UCSD-AML1 (cell line): ENCODE results near the gene TADA1.
"Not testable (repeated sequence)": the region's sequence is repeated elsewhere in the genome, so short reads cannot be mapped to it uniquely, and the experiment has no call there.

ENCODE experiments used
- DNase-seq: peaks from one replicate; lab custom pipeline; 2025; ENCODE audit not compliant: unreplicated experiment; lab: John Stamatoyannopoulos, UW

The TADA1 gene

GRCh38 chr1:166895766-166896165 lies 19.7 kb upstream of the TADA1 start:
- no peak for DNase-seq

DNA sequence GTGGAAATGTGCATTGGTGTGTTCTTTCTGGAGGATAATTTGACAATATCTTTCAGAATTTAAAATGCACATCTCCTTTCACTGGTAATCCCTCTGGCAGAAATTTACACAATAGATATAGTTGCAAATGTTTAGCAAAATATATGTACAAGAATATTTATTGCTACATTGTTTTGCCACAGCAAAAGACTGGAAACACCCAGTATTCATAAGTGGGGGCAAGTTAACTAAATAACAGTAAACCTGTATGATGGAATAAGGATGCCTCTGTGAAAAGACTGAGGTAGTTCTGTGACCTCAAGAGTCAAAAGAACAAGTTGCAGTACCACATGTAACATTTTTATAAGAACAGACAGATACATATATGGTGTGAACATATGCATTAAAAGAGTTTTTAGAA lies 13.7 kb upstream of the TADA1 start:
- no peak for DNase-seq

- DNase-seq, result no peak
These were observed 12.5 kb upstream of the TADA1 start for GRCh38 chr1:166888373-166889111.

- DNase-seq, result no peak
These were observed 8.9 kb upstream of the TADA1 start for GRCh38 chr1:166884971-166885370.

DNA sequence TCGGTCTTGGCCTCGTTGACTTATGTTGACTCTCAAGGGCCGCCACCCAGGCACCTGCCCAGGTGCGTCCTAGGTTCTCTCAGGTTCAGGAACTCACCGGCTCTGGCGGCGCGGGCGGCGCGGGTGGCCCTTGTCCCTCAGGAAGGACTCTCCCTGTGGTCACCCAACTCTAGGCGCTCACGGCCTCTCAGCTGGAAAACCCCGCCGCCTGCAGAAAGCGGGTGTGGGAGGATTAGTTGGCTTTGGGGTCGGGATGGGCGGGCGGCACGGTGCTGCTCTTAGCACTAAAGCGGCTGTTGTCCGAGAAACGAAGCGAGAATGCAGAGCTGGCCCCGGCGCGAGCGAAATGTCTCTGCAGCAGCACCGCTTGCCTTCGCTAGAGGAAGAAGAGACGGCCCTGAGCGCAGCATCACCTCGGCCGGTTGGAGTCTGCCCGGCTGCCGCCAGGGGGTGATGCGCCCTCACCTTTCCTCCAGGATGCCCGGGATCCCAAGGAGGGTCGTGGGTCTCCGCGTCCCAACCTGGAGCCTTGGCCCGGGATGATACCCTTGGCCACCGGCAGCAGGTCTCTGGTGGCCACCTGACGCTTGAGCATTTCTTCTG lies 8.1 kb upstream of the TADA1 start:
- DNase-seq, result no peak

- no peak for DNase-seq
These were observed 6.8 kb upstream of the TADA1 start for GRCh38 chr1:166882893-166883292.

GRCh38 chr1:166878173-166878917 lies 2.3 kb upstream of the TADA1 start:
- DNase-seq, result not testable (repeated sequence)

DNA sequence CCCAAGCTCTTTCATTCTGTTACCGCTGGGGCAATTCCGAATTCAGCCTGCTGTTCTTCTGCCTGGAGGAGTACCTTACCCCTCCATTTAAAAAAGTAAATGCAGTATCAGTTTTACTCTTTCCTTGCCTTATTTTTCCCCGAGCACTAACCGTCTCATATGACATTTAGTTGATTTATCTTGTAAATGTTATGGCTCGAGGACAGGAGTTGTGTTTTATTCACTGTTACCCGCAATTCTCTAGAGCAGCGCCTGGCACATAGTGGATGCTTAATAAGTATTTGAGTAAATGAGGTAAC lies 425 bp upstream of the TADA1 start:
- no peak for DNase-seq

- DNase-seq, result no peak
These were observed 746 bp downstream of the TADA1 start for GRCh38 chr1:166875302-166875733.

DNA sequence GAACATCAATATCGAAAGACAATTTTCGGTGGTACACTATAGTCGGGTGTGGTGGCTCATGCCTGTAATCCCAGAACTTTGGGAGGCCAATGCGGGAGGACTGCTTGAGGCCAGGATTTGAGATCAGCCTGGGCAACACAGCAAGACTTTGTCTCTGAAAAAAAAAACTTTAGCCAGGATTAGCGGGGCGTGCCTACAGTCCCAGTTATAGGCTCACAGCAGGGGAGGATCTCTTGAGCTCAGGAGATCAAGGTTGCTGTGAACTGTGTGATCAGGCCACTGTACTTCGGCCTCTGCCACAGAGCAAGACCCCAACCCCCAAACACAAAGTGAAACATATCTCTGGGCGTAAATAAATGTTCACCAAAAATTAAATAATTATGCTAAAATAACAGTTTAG lies 1.6 kb downstream of the TADA1 start:
- no peak for DNase-seq

DNA sequence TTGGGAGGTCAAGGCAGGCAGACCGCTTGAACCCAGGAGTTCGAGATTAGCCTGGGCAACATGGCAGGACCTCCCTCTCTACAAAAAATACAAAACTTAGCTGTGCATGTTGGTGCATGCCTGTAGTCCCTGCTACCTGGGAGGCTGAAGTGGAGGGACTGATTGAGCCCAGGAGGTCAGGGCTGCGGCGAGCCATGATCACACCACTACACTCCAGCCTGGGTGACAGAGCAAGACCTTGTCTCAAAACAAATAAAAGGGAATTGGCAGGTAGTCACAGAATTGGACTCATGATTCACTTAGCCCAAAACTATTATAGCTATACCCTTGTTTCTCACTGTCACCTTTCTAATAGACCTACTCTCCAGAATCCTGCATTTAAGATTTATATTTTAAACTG lies 5.5 kb downstream of the TADA1 start:
- DNase-seq, result no peak

GRCh38 chr1:166869318-166870099 lies 6.6 kb downstream of the TADA1 start:
- no peak for DNase-seq

GRCh38 chr1:166868639-166869038 lies 7.4 kb downstream of the TADA1 start:
- DNase-seq, result no peak

GRCh38 chr1:166865926-166866325 lies 10.1 kb downstream of the TADA1 start:
- no peak for DNase-seq

- no peak for DNase-seq
These were observed 16.5 kb downstream of the TADA1 start for GRCh38 chr1:166859597-166859996.

- no peak for DNase-seq
These were observed 17.2 kb downstream of the TADA1 start for GRCh38 chr1:166858726-166859419.

- DNase-seq, result no peak
These were observed 18.1 kb downstream of the TADA1 start for GRCh38 chr1:166857995-166858394.

DNA sequence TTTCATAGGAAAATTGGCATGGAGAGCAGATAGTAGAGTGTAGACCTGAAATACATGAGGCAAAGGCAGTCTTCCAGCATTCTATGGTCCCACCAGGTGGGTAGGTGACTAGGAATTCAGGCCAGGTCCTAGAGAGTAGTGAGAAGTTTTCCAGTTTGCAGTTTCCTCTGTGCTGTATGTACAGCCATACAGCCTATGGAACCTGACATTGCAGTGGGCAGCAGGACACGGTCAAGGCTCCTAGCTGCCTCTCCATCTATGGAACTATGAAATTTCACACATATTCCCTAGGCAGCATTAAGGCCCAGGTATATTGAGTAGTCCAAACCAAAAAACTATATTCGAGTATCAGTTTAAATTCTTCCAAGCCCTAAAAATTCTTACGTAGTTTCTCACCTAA lies 20.5 kb downstream of the TADA1 start:
- no peak for DNase-seq

GRCh38 chr1:166852918-166853317 lies 23.1 kb downstream of the TADA1 start:
- DNase-seq, result no peak

DNA sequence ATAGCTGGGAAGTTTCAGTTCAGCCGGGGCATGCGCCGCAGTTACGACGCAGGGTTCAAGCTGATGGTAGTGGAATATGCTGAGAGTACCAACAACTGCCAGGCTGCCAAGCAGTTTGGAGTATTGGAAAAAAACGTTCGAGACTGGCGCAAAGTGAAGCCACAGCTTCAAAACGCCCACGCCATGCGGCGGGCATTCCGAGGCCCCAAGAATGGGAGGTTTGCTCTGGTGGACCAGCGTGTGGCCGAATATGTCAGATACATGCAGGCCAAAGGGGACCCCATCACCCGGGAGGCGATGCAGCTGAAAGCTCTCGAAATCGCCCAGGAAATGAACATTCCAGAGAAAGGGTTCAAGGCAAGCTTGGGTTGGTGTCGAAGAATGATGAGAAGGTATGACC lies 26.9 kb downstream of the TADA1 start:
- no peak for DNase-seq

DNA sequence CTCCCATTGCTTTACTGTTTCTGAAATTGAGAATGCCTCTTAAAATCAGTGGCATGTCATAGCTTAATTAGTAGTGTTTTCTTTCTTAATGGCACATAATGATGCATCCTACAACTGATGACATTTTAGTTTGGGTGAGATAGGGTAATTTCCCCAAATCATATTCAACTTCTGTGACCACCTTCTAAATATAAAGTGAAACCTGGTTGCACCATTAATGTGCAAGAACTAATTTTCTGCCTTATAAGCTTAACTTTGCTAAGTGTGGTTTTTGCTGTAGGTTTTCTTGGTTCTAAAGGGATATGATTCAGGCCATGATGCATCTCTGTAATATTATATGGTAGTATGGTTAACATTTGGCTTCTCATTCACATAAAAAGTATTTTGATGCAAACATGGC lies 27.9 kb downstream of the TADA1 start:
- DNase-seq, result no peak
